ENCODE measurements around the gene CIPC.

- TF ChIP-seq, protein P1, sequence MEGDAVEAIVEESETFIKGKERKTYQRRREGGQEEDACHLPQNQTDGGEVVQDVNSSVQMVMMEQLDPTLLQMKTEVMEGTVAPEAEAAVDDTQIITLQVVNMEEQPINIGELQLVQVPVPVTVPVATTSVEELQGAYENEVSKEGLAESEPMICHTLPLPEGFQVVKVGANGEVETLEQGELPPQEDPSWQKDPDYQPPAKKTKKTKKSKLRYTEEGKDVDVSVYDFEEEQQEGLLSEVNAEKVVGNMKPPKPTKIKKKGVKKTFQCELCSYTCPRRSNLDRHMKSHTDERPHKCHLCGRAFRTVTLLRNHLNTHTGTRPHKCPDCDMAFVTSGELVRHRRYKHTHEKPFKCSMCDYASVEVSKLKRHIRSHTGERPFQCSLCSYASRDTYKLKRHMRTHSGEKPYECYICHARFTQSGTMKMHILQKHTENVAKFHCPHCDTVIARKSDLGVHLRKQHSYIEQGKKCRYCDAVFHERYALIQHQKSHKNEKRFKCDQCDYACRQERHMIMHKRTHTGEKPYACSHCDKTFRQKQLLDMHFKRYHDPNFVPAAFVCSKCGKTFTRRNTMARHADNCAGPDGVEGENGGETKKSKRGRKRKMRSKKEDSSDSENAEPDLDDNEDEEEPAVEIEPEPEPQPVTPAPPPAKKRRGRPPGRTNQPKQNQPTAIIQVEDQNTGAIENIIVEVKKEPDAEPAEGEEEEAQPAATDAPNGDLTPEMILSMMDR (IDR thresholded peaks at IDR 0.05; ENCODE audit: borderline replicate concordance, extremely low read depth, low read length, poor library complexity, severe bottlenecking): no peak
- no peak for TF ChIP-seq EZH2 (IDR thresholded peaks at IDR 0.05; ENCODE audit: borderline replicate concordance, low read depth, low read length, severe bottlenecking)
These were observed 46.5 kb downstream of the CIPC start for GRCh38 chr14:77144412-77145115.
